ENCODE data around the gene PDSS2. TPM values are rescaled to one million over a fixed set of nuclear protein-coding genes. Genes with fewer than 3 reads are reported as not detected.

Gene PDSS2
- total RNA-seq, 1 experiment from 2014 or later = 17.8 TPM

- Histone ChIP-seq H3K4me3 (no peak overlapping the region), H3K9me2 (ENCODE audit: insufficient read depth) (no peaks in the 10 kb centered on the region), H3K79me2 (ENCODE audit: low read depth) (no peaks in the 10 kb centered on the region), H2AFZ (no peak overlapping the region), H3K36me3 (ENCODE audit: low read depth) (no peaks in the 10 kb centered on the region), H3K27ac (no peak overlapping the region), H3K9me3 (ENCODE audit: insufficient read depth, low read depth) (no peaks in the 10 kb centered on the region), H3K4me2 (no peak overlapping the region), H3F3A (ENCODE audit: insufficient read depth, low read depth) (no peaks in the 10 kb centered on the region), H3K4me1 (replicated peaks; ENCODE audit: insufficient read depth) (no peaks in the 10 kb centered on the region), H4K20me1 (ENCODE audit: insufficient read depth) (no peaks in the 10 kb centered on the region), H3K27me3 (ENCODE audit: insufficient read depth, low read depth) (no peaks in the 10 kb centered on the region)
- ChIA-PET POLR2A (ENCODE audit: unreplicated experiment) (no interaction called here), CTCF (no interaction called here)
- TF ChIP-seq EZH2 (IDR thresholded peaks at IDR 0.05; ENCODE audit: low read depth) = no peak
- no peak for TF ChIP-seq CTCF (conservative IDR thresholded peaks at IDR 0.05)
- no peak for DNase-seq
- intact Hi-C loops (cut with micrococcal nuclease; ENCODE audit: unreplicated experiment) = no loop called here
- BruUV-seq (replicated peaks) = no TSS peak
These were observed 67.3 kb downstream of the PDSS2 start for GRCh38 chr6:107392069-107392468.

- H3K4me2 ChIP-seq = no peak overlapping the region
- ChIA-PET POLR2A (ENCODE audit: unreplicated experiment) (no interaction called here), CTCF (no interaction called here)
- DNase-seq = no peak
- H3K79me2 ChIP-seq (ENCODE audit: low read depth) = no peaks in the 10 kb centered on the region
- H4K20me1 ChIP-seq (ENCODE audit: insufficient read depth) = peaks cover 3% of the 10 kb centered on the region; the same call in 1 of the 2 replicates
- H3K4me3 ChIP-seq = no peak overlapping the region
- H3K9me2 ChIP-seq (ENCODE audit: insufficient read depth) = no peaks in the 10 kb centered on the region
- intact Hi-C loops (cut with micrococcal nuclease; ENCODE audit: unreplicated experiment) = no loop called here
- BruUV-seq (replicated peaks) = no TSS peak
- no peaks in the 10 kb centered on the region for H3F3A ChIP-seq (ENCODE audit: insufficient read depth, low read depth)
- H3K27me3 ChIP-seq (ENCODE audit: insufficient read depth, low read depth) = no peaks in the 10 kb centered on the region
- H3K36me3 ChIP-seq (ENCODE audit: low read depth) = no peaks in the 10 kb centered on the region
- H3K27ac ChIP-seq = no peak overlapping the region
- H2AFZ ChIP-seq = no peak overlapping the region
- no peaks in the 10 kb centered on the region for H3K9me3 ChIP-seq (ENCODE audit: insufficient read depth, low read depth)
- TF ChIP-seq CTCF (conservative IDR thresholded peaks at IDR 0.05) = no peak
- 0 out of 2 replicates have a peak, but pooled peaks cover 11% of the 10 kb centered on the region for H3K4me1 ChIP-seq (replicated peaks; ENCODE audit: insufficient read depth)
These were observed 68.5 kb downstream of the PDSS2 start for GRCh38 chr6:107390685-107391435.

- ChIA-PET POLR2A (ENCODE audit: unreplicated experiment) (no interaction called here), CTCF (no interaction called here)
- intact Hi-C loops (cut with micrococcal nuclease; ENCODE audit: unreplicated experiment) = no loop called here
- no peaks in the 10 kb centered on the region for H3K79me2 ChIP-seq (ENCODE audit: low read depth)
- TF ChIP-seq CTCF (conservative IDR thresholded peaks at IDR 0.05) (no peak), EZH2 (IDR thresholded peaks at IDR 0.05; ENCODE audit: low read depth) (no peak)
- no peaks in the 10 kb centered on the region for H3K27me3 ChIP-seq (ENCODE audit: insufficient read depth, low read depth)
- BruUV-seq (replicated peaks) = no TSS peak
- peaks cover 3% of the 10 kb centered on the region; the same call in 1 of the 2 replicates for H4K20me1 ChIP-seq (ENCODE audit: insufficient read depth)
- H3K9me2 ChIP-seq (ENCODE audit: insufficient read depth) = no peaks in the 10 kb centered on the region
- no peak overlapping the region for H3K4me2 ChIP-seq
- no peak overlapping the region for H3K27ac ChIP-seq
- no peak overlapping the region for H2AFZ ChIP-seq
- H3K4me3 ChIP-seq = no peak overlapping the region
- no peaks in the 10 kb centered on the region for H3K36me3 ChIP-seq (ENCODE audit: low read depth)
- DNase-seq = no peak
- 0 out of 2 replicates have a peak, but pooled peaks cover 11% of the 10 kb centered on the region for H3K4me1 ChIP-seq (replicated peaks; ENCODE audit: insufficient read depth)
- no peaks in the 10 kb centered on the region for H3F3A ChIP-seq (ENCODE audit: insufficient read depth, low read depth)
- H3K9me3 ChIP-seq (ENCODE audit: insufficient read depth, low read depth) = no peaks in the 10 kb centered on the region
These were observed 69.3 kb downstream of the PDSS2 start for GRCh38 chr6:107390056-107390455.
